ENCODE results near the gene TEX22.

- TF ChIP-seq POLR2AphosphoS5 (IDR thresholded peaks at IDR 0.05), result no peak
- no peak for TF ChIP-seq POLR2A (IDR thresholded peaks at IDR 0.05)
These were observed 558 bp downstream of the TEX22 start for GRCh38 chr14:105398726-105399465.

Data from stomach (tissue), 4 donors.